ENCODE results near the gene YAP1. TPM values are rescaled to one million over a fixed set of nuclear protein-coding genes. Genes with fewer than 3 reads are reported as not detected.
A peak's percentile ranks its signal among the peaks of the same experiment; 100 is the strongest.
"Not testable (repeated sequence)": the region's sequence is repeated elsewhere in the genome, so short reads cannot be mapped to it uniquely, and the experiment has no call there.

The YAP1 gene
- total and polyA plus RNA-seq, 4 donors = 76.0 to 393 (median 146) TPM

- H3K4me3 ChIP-seq (ENCODE audit: low read length in 2 of 2) = no peak overlapping the region
- no peaks in the 10 kb centered on the region for H3K36me3 ChIP-seq (ENCODE audit: control insufficient read depth in 1 of 2, insufficient read depth in 2 of 2, low read length in 1 of 2)
- no peak for DNase-seq
- H3K9me3 ChIP-seq (ENCODE audit: control insufficient read depth, low read length) = no peaks in the 10 kb centered on the region
- intact Hi-C loops (cut with DNase I) = no loop called here
- no peak for ATAC-seq (ENCODE audit: low FRiP score)
- H3K27ac ChIP-seq (ENCODE audit: low read depth in 1 of 2, low read length in 2 of 2) = no peak overlapping the region
- peaks cover 2 to 4% of the 10 kb centered on the region in 2 donors for H3K4me1 ChIP-seq (ENCODE audit: control insufficient read depth in 1 of 2, insufficient read depth in 2 of 2, low read length in 2 of 2)
- H3K27me3 ChIP-seq (ENCODE audit: control insufficient read depth in 1 of 2, insufficient read depth in 2 of 2, low read length in 1 of 2) = no peaks in the 10 kb centered on the region
Observed at GRCh38 chr11:102194257-102194656, 84.0 kb downstream of the YAP1 start.

GRCh38 chr11:102194990-102195389 lies 84.7 kb downstream of the YAP1 start:
- ATAC-seq (ENCODE audit: low FRiP score) (no peak), DNase-seq (no peak)
- WGBS, 2 donors = 13 to 16% methylated on average over 1 of the region's 1 CpG
- intact Hi-C loops (cut with DNase I) = no loop called here
- H3K27me3 ChIP-seq (ENCODE audit: control insufficient read depth in 1 of 2, insufficient read depth in 2 of 2, low read length in 1 of 2) = no peaks in the 10 kb centered on the region
- H3K4me1 ChIP-seq (ENCODE audit: control insufficient read depth in 1 of 2, insufficient read depth in 2 of 2, low read length in 2 of 2) = peaks cover 2 to 4% of the 10 kb centered on the region in 2 donors
- no peaks in the 10 kb centered on the region for H3K36me3 ChIP-seq (ENCODE audit: control insufficient read depth in 1 of 2, insufficient read depth in 2 of 2, low read length in 1 of 2)
- H3K27ac ChIP-seq (ENCODE audit: low read depth in 1 of 2, low read length in 2 of 2) = peak overlapping the region; percentile 12 to 36
- H3K9me3 ChIP-seq (ENCODE audit: control insufficient read depth, low read length) = no peaks in the 10 kb centered on the region
- no peak overlapping the region for H3K4me3 ChIP-seq (ENCODE audit: low read length in 2 of 2)

- Histone ChIP-seq H3K4me1 (ENCODE audit: control insufficient read depth in 1 of 2, insufficient read depth in 2 of 2, low read length in 2 of 2) (peaks cover 0 to 4% of the 10 kb centered on the region in 2 donors), H3K27me3 (ENCODE audit: control insufficient read depth in 1 of 2, insufficient read depth in 2 of 2, low read length in 1 of 2) (no peaks in the 10 kb centered on the region), H3K9me3 (ENCODE audit: control insufficient read depth, low read length) (no peaks in the 10 kb centered on the region), H3K36me3 (ENCODE audit: control insufficient read depth in 1 of 2, insufficient read depth in 2 of 2, low read length in 1 of 2) (no peaks in the 10 kb centered on the region), H3K4me3 (ENCODE audit: low read length in 2 of 2) (no peak overlapping the region), H3K27ac (ENCODE audit: low read depth in 1 of 2, low read length in 2 of 2) (no peak overlapping the region)
- ATAC-seq (ENCODE audit: low FRiP score) = no peak
- WGBS, 2 donors = 52 to 62% methylated on average over 1 of the region's 1 CpG
- intact Hi-C loops (cut with DNase I) = no loop called here
- DNase-seq = no peak
Observed at GRCh38 chr11:102196351-102196750, 86.1 kb downstream of the YAP1 start.

GRCh38 chr11:102196816-102197215 lies 86.6 kb downstream of the YAP1 start:
- Histone ChIP-seq H3K27ac (ENCODE audit: low read depth in 1 of 2, low read length in 2 of 2) (no peak overlapping the region), H3K4me1 (ENCODE audit: control insufficient read depth in 1 of 2, insufficient read depth in 2 of 2, low read length in 2 of 2) (peaks cover 0 to 4% of the 10 kb centered on the region in 2 donors)
- intact Hi-C loops (cut with DNase I) = no loop called here

GRCh38 chr11:102197670-102198139 lies 87.5 kb downstream of the YAP1 start:
- H3K9me3 ChIP-seq (ENCODE audit: control insufficient read depth, low read length) = no peaks in the 10 kb centered on the region
- whole genome bisulfite sequencing, 2 donors = 63 to 78% methylated on average over 2 of the region's 2 CpGs
- no peaks in the 10 kb centered on the region for H3K27me3 ChIP-seq (ENCODE audit: control insufficient read depth in 1 of 2, insufficient read depth in 2 of 2, low read length in 1 of 2)
- ATAC-seq (ENCODE audit: low FRiP score) (no peak), DNase-seq (no peak)
- H3K36me3 ChIP-seq (ENCODE audit: control insufficient read depth in 1 of 2, insufficient read depth in 2 of 2, low read length in 1 of 2) = no peaks in the 10 kb centered on the region
- intact Hi-C loops (cut with DNase I) = no loop called here
- H3K4me1 ChIP-seq (ENCODE audit: control insufficient read depth in 1 of 2, insufficient read depth in 2 of 2, low read length in 2 of 2) = peaks cover 0 to 4% of the 10 kb centered on the region in 2 donors
- H3K27ac ChIP-seq (ENCODE audit: low read depth in 1 of 2, low read length in 2 of 2) = peak overlapping the region in 1 of 2 donors; percentile 33
- no peak overlapping the region for H3K4me3 ChIP-seq (ENCODE audit: low read length in 2 of 2)

More at GRCh38 chr11:102196816-102197215, 86.6 kb downstream of the YAP1 start:
- H3K4me3 ChIP-seq (ENCODE audit: low read length in 2 of 2) = no peak overlapping the region
- DNase-seq (no peak), ATAC-seq (ENCODE audit: low FRiP score) (no peak)
- no peaks in the 10 kb centered on the region for H3K36me3 ChIP-seq (ENCODE audit: control insufficient read depth in 1 of 2, insufficient read depth in 2 of 2, low read length in 1 of 2)
- H3K27me3 ChIP-seq (ENCODE audit: control insufficient read depth in 1 of 2, insufficient read depth in 2 of 2, low read length in 1 of 2) = no peaks in the 10 kb centered on the region
- no peaks in the 10 kb centered on the region for H3K9me3 ChIP-seq (ENCODE audit: control insufficient read depth, low read length)
- 76 to 78% methylated on average over 3 of the region's 3 CpGs for WGBS, 2 donors

GRCh38 chr11:102199673-102200072 lies 89.4 kb downstream of the YAP1 start:
- WGBS, 2 donors = 93 to 96% methylated on average over 2 of the region's 2 CpGs
- Histone ChIP-seq H3K4me1 (ENCODE audit: control insufficient read depth in 1 of 2, insufficient read depth in 2 of 2, low read length in 2 of 2) (peaks cover 3 to 4% of the 10 kb centered on the region in 2 donors), H3K27ac (ENCODE audit: low read depth in 1 of 2, low read length in 2 of 2) (no peak overlapping the region), H3K27me3 (ENCODE audit: control insufficient read depth in 1 of 2, insufficient read depth in 2 of 2, low read length in 1 of 2) (no peaks in the 10 kb centered on the region), H3K4me3 (ENCODE audit: low read length in 2 of 2) (no peak overlapping the region), H3K36me3 (ENCODE audit: control insufficient read depth in 1 of 2, insufficient read depth in 2 of 2, low read length in 1 of 2) (no peaks in the 10 kb centered on the region), H3K9me3 (ENCODE audit: control insufficient read depth, low read length) (no peaks in the 10 kb centered on the region)
- intact Hi-C loops (cut with DNase I) = no loop called here
- DNase-seq (no peak), ATAC-seq (ENCODE audit: low FRiP score) (no peak)

GRCh38 chr11:102200325-102200724 lies 90.1 kb downstream of the YAP1 start:
- 92 to 94% methylated on average over 5 of the region's 5 CpGs for WGBS, 2 donors
- H3K27me3 ChIP-seq (ENCODE audit: control insufficient read depth in 1 of 2, insufficient read depth in 2 of 2, low read length in 1 of 2); H3K9me3 ChIP-seq (ENCODE audit: control insufficient read depth, low read length); H3K27ac ChIP-seq (ENCODE audit: low read depth in 1 of 2, low read length in 2 of 2); H3K36me3 ChIP-seq (ENCODE audit: control insufficient read depth in 1 of 2, insufficient read depth in 2 of 2, low read length in 1 of 2); ATAC-seq (ENCODE audit: low FRiP score); H3K4me1 ChIP-seq (ENCODE audit: control insufficient read depth in 1 of 2, insufficient read depth in 2 of 2, low read length in 2 of 2); DNase-seq; H3K4me3 ChIP-seq (ENCODE audit: low read length in 2 of 2); intact Hi-C loops (cut with DNase I): not testable (repeated sequence)

GRCh38 chr11:102201776-102202175 lies 91.5 kb downstream of the YAP1 start:
- no peak overlapping the region for H3K4me3 ChIP-seq (ENCODE audit: low read length in 2 of 2)
- peaks cover 3 to 4% of the 10 kb centered on the region in 2 donors for H3K4me1 ChIP-seq (ENCODE audit: control insufficient read depth in 1 of 2, insufficient read depth in 2 of 2, low read length in 2 of 2)
- no peak overlapping the region for H3K27ac ChIP-seq (ENCODE audit: low read depth in 1 of 2, low read length in 2 of 2)
- DNase-seq (no peak), ATAC-seq (ENCODE audit: low FRiP score) (no peak)
- H3K9me3 ChIP-seq (ENCODE audit: control insufficient read depth, low read length) = no peaks in the 10 kb centered on the region
- H3K27me3 ChIP-seq (ENCODE audit: control insufficient read depth in 1 of 2, insufficient read depth in 2 of 2, low read length in 1 of 2) = no peaks in the 10 kb centered on the region
- intact Hi-C loops (cut with DNase I) = no loop called here
- H3K36me3 ChIP-seq (ENCODE audit: control insufficient read depth in 1 of 2, insufficient read depth in 2 of 2, low read length in 1 of 2) = peaks cover 0 to 2% of the 10 kb centered on the region in 2 donors
- 97 to 98% methylated on average over 2 of the region's 2 CpGs for WGBS, 2 donors

- Histone ChIP-seq H3K4me1 (ENCODE audit: control insufficient read depth in 1 of 2, insufficient read depth in 2 of 2, low read length in 2 of 2) (peaks cover 2 to 3% of the 10 kb centered on the region in 2 donors), H3K27me3 (ENCODE audit: control insufficient read depth in 1 of 2, insufficient read depth in 2 of 2, low read length in 1 of 2) (no peaks in the 10 kb centered on the region), H3K4me3 (ENCODE audit: low read length in 2 of 2) (no peak overlapping the region), H3K36me3 (ENCODE audit: control insufficient read depth in 1 of 2, insufficient read depth in 2 of 2, low read length in 1 of 2) (peaks cover 0 to 5% of the 10 kb centered on the region in 2 donors), H3K9me3 (ENCODE audit: control insufficient read depth, low read length) (no peaks in the 10 kb centered on the region), H3K27ac (ENCODE audit: low read depth in 1 of 2, low read length in 2 of 2) (no peak overlapping the region)
- DNase-seq (no peak), ATAC-seq (ENCODE audit: low FRiP score) (no peak)
- WGBS, 2 donors = 64 to 70% methylated on average over 3 of the region's 3 CpGs
- intact Hi-C loops (cut with DNase I) = no loop called here
Observed at GRCh38 chr11:102202972-102203371, 92.7 kb downstream of the YAP1 start.
